T-helper 2 cell treated with Interferon-gamma antibody and Interleukin-4, amounts not matched to agents 100 ng/mL and 5 ng/mL, for 36 hours (primary cell): ENCODE results near the gene NEO1. TPM values are rescaled to one million over a fixed set of nuclear protein-coding genes. Genes with fewer than 3 reads are reported as not detected.

Source experiments
- intact Hi-C: fragments of 100-400 bp; cut with micrococcal nuclease; formaldehyde crosslinking; loops from one replicate; pipeline ENCODE4 v1.15.1; 2023
- total RNA-seq: library from RNA; stranded (reverse); gene quantifications from 2 replicates; pipeline ENCODE4 v1.2.3, GENCODE V29; 2022

NEO1 gene
- total RNA-seq, 1 donor from 2014 or later, result 4.5 TPM

GRCh38 chr15:73341886-73342600 lies 289.8 kb downstream of the NEO1 start:
- intact Hi-C loops, result no loop called here

GRCh38 chr15:73344056-73344455 lies 291.8 kb downstream of the NEO1 start:
- intact Hi-C loops, result no loop called here

DNA sequence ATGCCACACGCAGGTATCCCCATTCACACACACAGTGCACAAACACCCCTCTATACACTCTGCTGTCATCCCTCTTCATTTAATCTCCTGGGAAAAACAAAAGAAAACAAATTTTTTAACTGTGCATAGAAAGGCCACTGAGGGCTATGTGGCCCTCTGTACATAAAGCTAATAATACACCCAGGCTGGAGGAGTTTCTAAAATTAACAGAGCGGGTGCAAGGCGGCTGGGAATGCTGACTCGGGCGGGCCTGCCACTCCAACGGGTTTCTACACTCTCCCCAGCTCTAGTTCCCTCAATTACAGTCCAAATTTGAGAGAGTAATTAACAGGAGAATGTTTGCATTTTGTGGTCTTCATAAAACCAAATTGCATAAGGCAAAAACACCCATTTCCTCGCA lies 293.4 kb downstream of the NEO1 start:
- intact Hi-C loops, result no loop called here

GRCh38 chr15:73346735-73347312 lies 294.6 kb downstream of the NEO1 start:
- intact Hi-C loops, result no loop called here

GRCh38 chr15:73349191-73349590 lies 296.9 kb downstream of the NEO1 start:
- intact Hi-C loops, result no loop called here

DNA sequence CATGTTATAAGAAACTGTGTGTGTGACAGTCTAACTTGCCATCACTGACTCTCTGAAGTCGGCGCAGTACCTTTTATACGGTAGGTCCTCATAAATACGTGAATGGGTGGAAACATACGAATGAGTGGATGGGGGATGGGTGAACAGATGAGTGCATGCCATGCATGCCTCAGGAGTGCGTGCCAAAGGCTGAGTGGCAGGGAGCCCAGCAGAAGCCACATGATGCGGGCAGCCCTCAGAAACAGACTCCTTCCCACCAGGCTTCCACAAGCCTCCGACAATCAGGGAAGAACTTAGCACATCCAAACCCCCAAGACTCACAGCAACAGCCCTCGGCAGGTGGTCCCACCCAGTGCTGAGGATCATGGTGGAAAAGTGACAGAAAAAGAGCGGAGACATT lies 299.8 kb downstream of the NEO1 start:
- intact Hi-C loops, result no loop called here

DNA sequence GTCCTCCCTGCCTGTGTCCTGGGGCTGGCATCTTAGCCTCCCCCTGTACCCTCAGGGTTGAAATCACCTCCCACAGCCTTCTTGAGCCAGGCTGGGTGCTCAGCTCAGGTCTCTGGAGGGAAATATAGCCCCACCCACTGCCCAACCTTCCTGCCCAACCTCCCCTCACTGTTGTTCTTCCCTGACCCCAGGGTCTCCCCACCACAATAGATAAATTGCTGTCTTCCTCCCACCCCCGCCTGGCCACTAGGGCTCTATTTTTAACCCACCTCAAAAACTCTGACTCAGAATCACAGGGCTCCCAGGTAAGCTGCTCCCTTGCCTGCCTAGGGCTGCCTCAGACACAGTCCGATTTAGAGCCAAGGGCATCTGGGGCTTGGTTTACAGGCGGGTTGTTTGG lies 301.5 kb downstream of the NEO1 start:
- intact Hi-C loops, result no loop called here

DNA sequence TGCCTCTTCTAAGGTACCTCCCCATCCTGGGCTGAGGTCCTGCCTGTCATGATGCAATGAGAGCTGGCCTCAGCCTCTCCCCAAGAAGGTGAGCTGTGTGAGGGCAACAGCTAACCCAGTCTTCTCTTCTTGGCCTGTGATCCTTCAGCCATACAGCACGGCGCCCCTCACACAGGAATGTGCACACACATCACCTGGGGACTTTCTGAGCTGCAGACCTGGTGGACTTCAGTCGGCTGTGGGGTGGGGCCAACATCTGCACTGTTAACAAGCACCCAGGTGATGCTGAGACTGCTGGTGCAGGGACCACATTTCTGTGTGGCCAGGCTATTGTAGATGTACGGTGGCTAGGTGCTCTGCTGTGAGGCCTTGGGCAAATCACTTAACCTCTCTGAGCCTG lies 302.0 kb downstream of the NEO1 start:
- intact Hi-C loops, result no loop called here
